OCI-LY7 (cell line): ENCODE results near the gene NALCN.

Source experiments
- EZH2phosphoT487 ChIP-seq: fragments of 200-600 bp; sonication (generic); IDR thresholded peaks from 2 replicates; pipeline ENCODE4 v1.6.1; 2018; ENCODE audit warnings: low read depth, borderline replicate concordance, mild to moderate bottlenecking, mixed run types, antibody characterized with exemption, low read length, moderate library complexity, mixed read lengths
- TF ChIP-seq, protein P1 (sequence below): fragments of 200-600 bp; sonication (generic); conservative IDR thresholded peaks from 2 replicates; pipeline ENCODE4 v1.5.1; 2014; ENCODE audit warnings: mild to moderate bottlenecking, antibody characterized with exemption, low read length, moderate library complexity, mixed read lengths

DNA sequence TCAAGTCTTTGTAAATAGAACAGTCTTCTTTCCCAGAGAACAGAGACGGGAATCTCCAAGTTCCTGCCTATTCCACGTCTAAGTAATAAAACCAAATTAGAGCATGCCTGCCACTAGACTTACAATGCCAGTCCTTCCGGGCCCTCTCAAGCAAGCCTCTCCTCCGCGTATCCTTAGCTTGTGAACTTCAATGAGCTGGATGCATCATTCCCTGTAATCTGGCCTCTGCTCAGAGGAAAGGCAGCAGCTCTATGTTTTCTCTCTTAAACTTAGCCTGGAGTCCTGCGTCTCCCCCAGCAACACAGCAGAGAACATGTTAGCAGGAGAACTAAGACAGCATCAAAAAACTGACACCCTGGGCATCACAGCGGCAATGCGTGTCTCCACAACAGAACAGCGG is 8.2 kb downstream of the NALCN start:
- TF ChIP-seq, protein P1, sequence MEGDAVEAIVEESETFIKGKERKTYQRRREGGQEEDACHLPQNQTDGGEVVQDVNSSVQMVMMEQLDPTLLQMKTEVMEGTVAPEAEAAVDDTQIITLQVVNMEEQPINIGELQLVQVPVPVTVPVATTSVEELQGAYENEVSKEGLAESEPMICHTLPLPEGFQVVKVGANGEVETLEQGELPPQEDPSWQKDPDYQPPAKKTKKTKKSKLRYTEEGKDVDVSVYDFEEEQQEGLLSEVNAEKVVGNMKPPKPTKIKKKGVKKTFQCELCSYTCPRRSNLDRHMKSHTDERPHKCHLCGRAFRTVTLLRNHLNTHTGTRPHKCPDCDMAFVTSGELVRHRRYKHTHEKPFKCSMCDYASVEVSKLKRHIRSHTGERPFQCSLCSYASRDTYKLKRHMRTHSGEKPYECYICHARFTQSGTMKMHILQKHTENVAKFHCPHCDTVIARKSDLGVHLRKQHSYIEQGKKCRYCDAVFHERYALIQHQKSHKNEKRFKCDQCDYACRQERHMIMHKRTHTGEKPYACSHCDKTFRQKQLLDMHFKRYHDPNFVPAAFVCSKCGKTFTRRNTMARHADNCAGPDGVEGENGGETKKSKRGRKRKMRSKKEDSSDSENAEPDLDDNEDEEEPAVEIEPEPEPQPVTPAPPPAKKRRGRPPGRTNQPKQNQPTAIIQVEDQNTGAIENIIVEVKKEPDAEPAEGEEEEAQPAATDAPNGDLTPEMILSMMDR = no peak
- TF ChIP-seq EZH2phosphoT487 = no peak
